A673 (cell line): ENCODE data around the gene CREB5.

ENCODE experiments used
- EZH2 ChIP-seq: fragments of 200-600 bp; sonication (generic); IDR thresholded peaks from 2 replicates; pipeline ENCODE4 v1.6.1; 2017; ENCODE audit warnings: borderline replicate concordance, low read depth, mild to moderate bottlenecking, mixed read lengths, antibody characterized with exemption, low read length; ENCODE audit not compliant: poor library complexity, severe bottlenecking
- TF ChIP-seq, protein P1 (sequence below): fragments of 300-800, 200-600 bp; sonication (generic); conservative IDR thresholded peaks from 2 replicates; pipeline ENCODE4 v1.5.1; 2017; ENCODE audit warnings: low read depth, mild to moderate bottlenecking, antibody characterized with exemption, low read length, moderate library complexity, mixed read lengths

- TF ChIP-seq, protein P1, sequence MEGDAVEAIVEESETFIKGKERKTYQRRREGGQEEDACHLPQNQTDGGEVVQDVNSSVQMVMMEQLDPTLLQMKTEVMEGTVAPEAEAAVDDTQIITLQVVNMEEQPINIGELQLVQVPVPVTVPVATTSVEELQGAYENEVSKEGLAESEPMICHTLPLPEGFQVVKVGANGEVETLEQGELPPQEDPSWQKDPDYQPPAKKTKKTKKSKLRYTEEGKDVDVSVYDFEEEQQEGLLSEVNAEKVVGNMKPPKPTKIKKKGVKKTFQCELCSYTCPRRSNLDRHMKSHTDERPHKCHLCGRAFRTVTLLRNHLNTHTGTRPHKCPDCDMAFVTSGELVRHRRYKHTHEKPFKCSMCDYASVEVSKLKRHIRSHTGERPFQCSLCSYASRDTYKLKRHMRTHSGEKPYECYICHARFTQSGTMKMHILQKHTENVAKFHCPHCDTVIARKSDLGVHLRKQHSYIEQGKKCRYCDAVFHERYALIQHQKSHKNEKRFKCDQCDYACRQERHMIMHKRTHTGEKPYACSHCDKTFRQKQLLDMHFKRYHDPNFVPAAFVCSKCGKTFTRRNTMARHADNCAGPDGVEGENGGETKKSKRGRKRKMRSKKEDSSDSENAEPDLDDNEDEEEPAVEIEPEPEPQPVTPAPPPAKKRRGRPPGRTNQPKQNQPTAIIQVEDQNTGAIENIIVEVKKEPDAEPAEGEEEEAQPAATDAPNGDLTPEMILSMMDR: no peak
- no peak for TF ChIP-seq EZH2
Observed at GRCh38 chr7:28812616-28813015, 400.3 kb downstream of the CREB5 start.
